GM21390 (cell line): ENCODE measurements around the gene PES1.
"Not testable (repeated sequence)": the region's sequence is repeated elsewhere in the genome, so short reads cannot be mapped to it uniquely, and the experiment has no call there.

Source experiments
- ATAC-seq: cut with Tn5 transposase; IDR thresholded peaks from one replicate; pipeline ENCODE4 v1.9.1; 2021; ENCODE audit not compliant: unreplicated experiment

Gene PES1

DNA sequence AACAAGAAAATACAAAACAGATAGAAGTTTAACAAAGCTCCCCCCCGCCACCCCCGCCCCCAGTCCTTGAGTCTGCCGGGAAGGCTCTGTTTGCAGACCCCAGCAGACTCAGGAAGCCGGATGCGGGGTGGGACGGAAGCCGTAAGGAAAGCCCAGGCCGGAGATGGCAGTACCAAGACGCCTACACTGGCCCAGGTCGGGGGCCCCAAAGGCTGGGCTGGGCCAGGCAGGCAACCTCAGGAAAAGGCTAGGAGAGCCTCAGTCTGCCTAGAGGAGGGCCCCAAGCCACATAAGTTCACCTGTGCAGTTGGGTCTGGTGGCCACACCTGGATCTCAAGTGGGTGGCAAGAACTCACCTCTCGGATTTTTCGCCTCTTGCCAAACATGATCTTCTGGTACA is 13.2 kb downstream of the PES1 start:
- no peak for ATAC-seq

DNA sequence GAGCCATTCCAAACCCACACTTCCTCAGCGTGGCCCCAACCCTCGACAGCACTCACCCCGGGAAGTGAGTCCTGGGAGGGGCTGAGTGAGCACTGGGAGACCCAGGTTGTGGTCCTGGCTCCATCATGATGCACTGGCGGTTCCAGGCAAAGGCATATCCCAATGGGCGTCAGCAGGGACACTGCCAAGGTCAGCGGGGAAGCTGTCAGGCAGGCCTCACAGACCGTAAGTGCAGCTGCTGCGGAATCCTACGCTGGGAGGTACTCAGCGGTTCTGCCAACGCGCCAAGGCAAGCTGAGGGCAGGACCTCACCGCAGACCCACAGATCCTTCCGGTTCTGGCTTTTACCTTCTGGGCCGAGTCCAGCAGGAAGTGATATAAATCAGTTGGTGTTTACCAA is 15.9 kb downstream of the PES1 start:
- ATAC-seq: no peak

DNA sequence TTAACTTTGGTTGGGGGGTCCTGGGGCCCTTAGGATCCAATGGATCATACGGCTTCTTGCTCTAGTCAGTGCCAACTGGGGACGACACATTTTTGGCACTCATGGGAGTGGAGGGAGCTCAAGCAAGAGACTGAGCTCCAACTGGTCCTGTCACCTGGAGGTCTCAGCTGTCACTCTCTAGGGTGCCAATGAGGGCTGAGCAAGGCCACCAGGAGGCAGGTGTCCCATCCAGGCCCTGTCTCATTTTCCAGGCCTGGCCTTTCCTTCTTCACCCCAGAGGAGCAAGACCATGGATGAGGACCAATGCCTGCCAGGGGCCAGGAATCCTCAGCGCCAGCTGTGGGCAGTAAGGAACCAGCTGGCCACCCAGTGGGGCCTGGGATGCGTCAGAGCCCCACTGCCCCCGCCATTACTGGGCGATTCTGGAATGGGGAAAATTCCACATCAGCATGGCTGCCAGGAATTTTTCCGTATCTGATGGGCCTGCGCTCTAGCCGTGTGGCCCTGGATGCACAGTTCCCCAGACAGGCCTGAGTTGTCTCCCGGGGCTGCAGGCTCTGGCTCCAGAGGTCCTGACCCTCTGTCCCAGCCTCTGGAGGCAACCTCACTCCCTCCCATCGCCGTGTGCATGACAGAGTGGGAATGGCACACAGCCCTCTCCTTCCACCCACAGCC is 16.6 kb downstream of the PES1 start:
- no peak for ATAC-seq

DNA sequence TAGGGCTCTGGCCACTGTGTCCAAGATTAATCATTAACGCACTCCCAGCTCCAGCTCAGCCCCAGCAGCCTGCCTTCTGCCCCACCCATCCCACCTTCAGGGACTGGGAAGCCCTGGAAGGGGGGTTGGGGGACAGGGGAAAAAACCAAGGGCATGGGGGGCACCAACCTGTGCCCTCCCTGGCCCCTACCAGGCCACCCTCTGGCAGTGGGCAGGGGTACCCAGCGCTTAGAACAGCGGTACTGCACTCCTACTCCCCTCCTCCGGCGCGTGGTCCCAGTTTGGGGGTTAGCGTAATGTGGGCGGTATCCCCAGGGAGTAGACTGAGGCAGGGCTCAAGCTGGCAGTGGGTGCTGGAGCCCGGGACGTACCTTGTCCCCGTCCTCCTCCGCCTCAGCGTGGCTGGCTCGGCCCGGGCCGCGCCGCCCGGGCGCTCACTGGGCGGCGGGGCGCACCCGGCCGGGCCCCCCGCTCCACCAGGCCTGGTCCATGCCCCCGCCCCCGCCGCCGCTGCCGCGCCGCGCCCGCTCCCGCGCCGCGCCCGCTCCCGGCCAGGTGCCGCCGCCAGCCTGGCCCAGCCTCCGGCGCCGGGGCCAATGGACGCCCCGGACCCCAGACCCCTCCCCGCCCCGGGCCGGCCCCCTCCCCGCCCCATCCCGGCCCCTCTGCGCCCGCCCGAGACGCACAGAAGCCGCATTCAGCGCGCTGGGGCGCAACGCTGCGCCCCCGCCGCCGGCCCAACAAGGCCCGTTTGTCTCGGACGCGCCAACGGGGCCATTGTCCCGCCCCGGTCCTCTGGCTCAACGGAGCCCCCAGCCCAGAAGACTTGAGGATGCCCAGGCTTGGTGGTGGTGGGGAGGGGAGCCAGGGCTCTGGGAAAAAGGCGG is 17.4 kb downstream of the PES1 start, which contains the start of gene GAL3ST1:
TSS of gene GAL3ST1 (minus strand) at position 571 of the 887 bp plus-strand sequence. CDS start 17,273 bp downstream, outside the sequence.
- no peak for ATAC-seq

DNA sequence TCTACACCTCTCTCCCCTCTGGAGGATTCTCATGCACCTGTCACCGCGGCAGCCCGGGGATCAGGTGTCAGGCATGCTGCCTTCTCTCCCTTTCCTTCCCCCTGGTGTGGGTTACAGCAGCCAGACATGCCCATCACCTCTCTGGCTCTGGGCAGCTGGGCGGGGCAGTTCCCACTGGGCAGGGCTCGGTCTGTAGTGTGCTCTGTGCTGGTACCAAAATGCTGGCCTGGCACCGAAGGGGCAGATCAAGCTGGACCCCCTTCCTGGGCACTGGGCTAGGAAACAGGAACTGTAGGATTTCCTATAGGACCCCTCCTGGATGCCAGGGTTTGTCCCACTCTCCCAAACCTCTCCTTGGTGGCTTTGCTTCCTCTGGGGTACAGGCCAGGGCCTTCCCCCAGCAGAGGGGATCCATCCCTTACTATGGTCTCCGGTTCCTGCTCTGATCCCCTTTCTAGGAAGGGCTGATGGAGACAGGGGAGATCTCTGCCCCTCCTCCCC is 18.1 kb downstream of the PES1 start:
- ATAC-seq: no peak

DNA sequence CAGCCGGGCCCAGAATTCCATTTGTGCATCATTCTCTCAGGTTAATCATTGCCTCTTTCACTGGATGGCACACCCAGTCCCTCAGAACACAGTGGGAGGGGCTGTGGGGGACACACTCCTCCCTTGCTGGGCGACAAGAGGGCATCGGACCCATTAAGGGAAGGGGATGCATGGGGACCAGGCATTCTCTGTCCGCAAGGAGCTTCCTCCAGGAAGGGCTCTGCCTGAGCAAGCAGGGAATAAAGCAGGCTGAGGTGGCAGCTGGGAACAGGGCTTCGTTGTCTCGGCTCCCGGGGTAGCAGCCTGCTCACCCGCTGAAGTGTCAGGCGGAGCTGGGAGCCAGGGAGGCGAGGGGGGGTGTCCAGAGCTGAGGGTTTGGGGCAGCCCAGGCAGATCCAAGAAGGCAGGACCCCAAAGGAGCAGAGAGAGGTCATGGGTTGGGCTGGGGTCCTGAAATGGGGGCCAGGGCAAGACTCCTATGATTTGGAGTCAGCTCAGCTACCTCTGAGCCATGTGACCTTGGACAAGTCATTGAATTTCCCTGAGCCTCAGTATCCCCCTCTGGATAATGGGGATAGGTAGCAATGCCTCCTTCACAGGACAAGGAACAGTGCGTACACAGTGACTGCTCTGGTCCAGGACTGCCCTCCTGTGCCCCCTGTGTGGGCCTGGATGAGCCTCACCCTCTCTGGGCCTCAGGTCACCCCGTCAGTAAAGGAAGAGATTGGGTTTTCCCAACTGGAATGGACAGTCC is 18.7 kb downstream of the PES1 start:
- no peak for ATAC-seq

DNA sequence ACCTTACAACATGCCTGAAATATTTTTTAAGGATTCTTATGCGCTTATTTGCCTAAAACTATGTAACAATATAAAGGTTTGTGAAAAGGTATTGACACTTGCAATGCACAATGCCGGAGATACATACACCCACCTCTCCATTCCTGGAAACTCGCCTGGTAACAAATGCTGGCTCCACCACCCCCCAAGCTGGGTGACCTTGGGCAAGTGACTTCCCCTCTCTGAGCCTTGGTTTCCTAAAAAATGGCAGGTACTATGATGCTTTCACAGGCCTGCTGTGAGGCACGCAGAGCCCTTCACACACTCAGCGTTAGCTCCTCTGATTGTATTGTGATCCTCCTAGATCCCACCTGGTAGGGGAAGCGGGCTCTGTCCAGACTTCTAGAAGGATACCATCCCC is 19.5 kb downstream of the PES1 start:
- no peak for ATAC-seq

DNA sequence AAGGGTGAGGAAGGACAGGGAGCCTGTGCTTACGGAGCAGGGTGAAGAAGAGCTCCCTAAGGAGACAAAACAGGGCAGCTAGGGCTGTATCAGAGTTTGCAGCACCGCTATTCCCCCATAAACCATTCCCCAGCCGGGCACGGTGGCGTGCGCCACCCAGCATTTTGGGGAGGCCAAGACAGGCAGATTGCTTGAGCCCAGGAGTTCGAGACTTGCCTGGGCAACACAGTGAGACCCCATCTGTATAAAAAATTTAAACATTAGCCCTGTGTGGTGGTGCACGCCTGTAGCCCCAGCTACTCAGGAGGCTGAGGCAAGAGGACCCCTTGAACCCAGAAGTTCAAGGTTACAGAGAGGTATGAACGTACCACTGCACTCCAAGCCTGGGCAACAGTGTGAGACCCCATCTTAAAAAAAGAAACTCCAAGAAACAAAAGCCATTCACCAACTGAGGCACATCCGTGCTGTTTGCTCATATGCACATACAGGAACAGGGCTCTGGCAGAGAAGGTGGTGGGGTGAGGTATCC is 22.0 kb downstream of the PES1 start:
- ATAC-seq: no peak

DNA sequence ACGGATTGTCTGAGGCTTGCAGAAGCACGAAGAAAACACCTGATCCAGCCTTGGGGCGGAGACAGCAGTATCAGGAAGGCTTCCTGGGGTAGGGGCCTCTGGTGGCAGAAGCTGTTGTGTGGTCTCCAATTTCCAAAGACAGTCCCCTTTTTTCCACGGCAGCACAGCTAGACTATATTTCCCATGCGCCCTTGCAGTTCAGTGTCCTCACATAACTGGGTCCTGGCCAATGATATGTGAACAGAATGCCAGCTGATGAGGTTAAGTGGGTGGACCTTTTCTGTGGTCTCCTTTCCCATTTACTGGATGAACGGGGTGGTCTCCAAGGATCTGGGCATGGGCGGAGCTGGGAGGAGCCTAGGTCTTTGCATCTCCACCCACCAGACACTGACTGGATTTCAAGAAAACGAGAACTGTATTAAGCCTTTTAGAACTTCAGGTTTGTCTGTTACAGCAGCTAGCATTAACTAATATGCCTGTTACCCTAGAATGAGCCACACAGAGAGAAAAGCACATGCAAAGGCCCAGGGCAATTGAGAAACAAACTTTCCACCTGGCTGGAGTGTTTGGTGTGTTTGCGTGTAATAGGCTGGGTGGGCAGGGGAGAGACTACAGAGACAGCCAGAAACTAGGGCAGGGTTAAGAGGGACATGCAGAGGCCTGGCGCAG is 23.4 kb downstream of the PES1 start:
- no peak for ATAC-seq

DNA sequence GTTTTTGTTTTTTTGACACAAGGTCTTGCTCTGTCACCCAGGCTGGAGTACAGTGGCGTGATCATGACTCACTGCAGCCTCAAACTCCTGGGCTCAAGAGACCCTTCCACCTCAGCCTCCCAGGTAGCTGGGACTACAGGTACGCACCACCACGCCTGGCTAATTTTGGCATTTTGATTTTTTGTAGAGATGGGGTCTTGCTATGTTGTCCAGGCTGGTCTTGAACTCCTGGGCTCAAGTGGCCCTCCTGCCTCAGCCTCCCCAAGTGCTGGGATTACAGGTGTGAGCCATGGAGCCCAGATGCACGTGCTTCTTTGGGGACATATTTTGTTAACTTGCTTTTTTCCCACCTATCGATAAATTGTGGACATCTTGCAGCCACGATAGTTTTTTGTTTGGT is 24.4 kb downstream of the PES1 start:
- not testable (repeated sequence) for ATAC-seq

DNA sequence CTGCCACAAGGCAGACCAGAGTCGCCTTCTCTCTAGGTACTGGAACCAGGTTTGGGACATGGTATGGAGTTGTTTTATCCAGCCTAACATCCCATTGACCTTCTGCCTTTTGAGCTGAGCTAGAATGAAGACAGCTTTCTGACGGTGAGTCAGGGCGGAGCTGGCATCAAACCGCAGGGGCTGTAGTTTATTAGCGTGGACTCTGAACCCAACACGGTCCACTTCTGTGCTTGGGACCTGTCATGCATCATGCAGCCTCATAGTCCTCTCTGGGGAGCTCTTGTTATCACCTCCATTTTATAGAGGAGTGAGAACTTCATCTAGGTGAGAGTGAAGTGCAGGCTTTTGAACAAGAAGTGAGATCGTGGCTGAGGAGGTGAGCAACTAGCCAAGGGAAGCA is 25.6 kb downstream of the PES1 start:
- ATAC-seq: no peak

DNA sequence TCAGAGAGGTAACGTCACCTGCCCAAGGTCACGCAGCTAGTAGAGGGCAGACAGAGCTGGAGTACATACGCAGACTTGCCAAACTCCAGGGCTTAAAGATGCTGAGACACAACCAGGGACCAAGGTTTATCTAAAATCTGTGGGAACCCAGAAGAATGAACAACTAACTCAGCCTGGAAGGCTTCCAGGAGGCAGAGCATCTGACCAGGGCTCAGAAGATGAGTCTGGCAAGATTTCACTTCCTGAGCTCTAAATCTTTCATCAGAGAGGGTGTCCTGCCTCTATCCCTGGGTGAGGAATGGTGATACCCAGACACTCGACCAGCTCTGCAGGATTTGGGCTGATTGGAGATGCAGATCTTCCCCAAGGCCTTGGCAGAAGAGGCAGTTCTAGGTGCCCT is 26.4 kb downstream of the PES1 start:
- no peak for ATAC-seq

DNA sequence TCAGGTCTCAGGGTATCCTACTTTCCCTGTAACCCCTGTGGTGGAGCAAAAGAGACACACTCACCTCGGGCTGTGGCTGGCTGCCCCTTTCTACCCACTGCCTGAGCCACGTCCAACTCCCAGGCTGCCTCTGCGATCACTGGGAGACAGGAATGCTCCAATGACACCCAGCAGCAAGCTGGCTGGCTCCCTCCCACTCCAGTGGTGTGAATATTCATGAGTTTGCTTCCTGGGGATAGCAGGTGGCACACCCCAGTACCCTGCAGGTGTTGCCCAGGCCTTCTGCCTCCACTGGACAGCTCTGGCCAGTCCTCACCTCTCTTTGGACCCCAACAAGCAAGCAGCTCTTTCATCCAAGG is 27.0 kb downstream of the PES1 start:
- ATAC-seq: no peak

DNA sequence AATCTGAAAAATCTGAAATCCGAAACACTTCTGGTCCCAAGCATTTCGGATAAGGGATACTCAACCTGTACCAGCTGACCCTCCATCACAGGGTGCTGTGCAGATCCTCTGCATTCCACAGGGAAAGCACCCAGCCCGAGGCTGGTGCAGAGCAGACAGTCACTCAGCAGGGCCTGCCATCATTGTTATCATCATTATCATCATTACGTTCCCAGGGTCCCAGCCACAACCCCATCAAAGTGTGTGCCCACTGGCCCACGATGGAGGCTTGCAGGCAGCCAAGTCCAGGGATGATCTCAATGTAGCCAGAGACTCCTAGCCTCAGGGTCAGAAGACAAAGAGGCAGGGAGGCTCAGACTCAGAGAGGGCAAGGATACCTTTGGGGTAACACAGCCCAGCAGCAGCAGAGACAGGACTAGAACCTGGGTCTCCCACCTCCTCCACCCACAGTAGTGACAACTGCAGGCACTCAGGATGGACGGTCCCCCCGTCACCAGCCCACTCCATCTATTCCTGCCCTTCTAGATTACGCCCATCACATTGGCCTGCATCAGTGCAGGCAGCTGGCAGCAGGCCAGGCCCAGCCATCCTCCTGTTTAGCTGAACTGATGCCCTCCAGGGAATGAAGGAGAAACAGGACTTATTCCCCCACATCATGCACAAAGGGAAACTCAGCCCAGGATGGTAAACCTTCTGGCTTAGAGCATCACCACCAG is 27.5 kb downstream of the PES1 start:
- no peak for ATAC-seq

DNA sequence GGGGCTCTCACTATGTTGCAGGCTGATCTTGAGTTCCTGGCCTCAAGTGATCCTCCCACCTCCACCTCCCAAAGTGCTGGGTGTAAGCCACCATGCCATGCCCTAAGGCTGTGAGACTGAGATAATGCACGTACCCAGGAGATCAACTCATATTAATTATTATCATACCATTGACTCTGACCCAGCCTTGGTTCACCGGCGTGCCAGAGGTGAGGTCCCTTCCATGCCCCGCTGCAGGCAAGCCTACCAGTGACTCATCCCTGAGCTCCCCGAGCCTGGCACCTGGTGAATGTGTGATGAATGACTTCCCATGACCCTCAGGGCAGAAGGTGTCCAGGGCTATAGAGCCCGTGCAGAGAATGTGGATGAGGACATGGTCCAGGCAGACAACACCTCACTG is 29.3 kb downstream of the PES1 start:
- ATAC-seq: no peak

DNA sequence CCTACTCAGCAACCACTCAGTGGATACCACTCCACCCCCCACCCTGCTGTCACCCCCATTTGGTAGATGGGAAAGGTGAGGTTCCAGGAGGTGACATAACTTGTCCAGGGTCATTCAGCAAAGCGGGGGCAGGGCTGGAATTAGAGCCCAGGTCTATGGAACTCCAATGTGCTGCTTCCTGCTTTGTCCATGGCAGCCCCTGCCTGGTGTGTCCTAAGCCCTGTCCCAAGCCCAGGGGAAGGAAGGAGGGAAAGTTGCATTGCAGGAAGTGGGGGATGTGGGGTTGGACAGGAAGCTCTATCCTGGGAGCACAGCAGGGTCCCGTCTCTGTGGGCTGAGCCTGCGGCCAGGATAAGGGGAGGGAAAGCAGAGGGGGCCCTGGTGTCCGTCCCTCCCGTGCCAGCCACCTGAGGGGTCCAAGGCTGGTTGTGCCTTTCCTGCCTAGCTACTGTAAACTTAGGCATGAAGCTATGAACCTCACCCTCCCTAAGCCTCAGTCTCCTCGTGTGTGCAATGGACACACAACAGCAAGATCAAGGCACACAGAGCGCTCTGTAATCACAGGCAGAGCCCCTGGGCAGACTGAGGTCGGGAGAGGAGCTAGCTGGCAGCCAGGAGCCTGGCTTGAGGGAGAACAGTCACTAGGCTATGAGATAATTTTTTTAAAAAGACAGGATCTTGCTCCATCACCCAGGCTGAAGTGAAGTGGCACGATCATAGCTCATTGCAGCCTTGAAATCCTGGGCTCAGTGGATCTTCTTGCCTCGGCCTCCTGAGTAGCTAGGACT is 30.1 kb downstream of the PES1 start:
- ATAC-seq: no peak

DNA sequence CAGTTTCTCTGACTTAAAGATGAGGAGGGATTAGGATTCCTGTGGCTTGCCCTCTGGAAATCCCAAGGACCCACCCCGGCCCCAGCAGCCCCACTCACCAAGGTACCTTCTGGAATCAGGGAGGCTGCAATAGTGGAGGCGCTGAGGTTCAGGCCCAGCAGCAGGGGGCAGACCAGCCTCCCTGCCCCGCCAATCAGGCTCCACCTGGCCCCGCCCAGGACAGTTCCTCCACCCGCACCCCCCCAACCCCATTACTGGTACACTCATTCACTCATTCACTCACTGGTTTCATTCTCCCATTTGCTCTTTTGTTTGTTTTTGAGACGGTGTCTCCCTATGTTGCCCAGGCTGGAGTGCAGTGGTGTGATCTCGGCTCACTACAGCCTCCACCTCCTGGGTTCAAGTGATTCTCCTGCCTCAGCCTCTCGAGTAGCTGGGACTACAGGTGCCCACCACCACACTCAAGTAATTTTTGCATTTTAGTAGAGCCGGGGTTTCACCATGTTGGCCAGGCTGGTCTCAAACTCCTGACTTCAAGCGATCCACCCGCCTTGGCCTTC is 31.0 kb downstream of the PES1 start:
- not testable (repeated sequence) for ATAC-seq

DNA sequence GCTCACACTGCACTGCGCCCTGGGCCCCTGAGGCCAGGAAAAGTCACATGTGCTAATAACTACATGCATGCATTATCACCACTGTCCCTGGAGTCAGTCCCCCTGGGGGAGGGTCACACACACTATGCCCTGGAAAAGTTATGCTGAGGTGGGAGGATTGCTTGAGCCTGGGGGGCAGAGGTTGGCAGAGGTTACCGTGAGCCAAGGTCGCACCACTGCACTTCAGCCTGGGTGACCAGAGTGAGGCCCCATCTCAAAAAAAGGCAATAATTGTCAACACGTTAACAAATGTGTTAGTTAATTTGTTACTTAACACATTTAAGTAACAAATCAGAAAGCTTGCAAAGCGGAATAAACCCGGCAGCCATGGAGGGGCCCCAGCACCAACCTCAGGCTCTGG is 31.8 kb downstream of the PES1 start:
- no peak for ATAC-seq

DNA sequence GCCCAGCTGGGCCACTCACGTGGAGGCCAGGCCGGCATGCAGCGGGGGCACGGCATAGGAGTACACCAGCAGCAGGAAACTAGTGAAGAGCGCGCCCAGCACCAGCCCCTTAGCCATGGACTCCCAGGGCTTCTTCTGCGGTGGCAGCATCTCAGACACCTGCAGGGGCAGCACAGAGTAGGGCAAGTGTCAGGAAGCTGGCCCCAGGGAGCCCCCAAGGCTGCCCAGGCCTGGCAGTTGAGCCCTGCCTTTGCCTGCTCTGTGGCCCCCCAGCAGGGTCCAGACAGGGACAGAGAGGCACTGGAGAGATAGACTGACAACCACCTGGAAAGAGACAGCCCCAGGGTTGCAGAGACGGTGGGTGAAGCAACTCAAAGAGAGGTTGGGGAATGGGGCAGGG is 34.5 kb downstream of the PES1 start:
- ATAC-seq: no peak
